GM23338 (cell line): ENCODE data around the gene TSPAN7.

Experiments
- EZH2 ChIP-seq: fragments of 200-600 bp; sonication (generic); IDR thresholded peaks from one replicate; pipeline ENCODE4 v1.8.0; 2017; ENCODE audit warnings: antibody characterized with exemption, mild to moderate bottlenecking, low read depth; ENCODE audit not compliant: unreplicated experiment
- EZH2phosphoT487 ChIP-seq: fragments of 200-600 bp; sonication (generic); IDR thresholded peaks from one replicate; pipeline ENCODE4 v1.8.1; 2018; ENCODE audit warnings: antibody characterized with exemption; ENCODE audit not compliant: unreplicated experiment
- JUNB ChIP-seq: IDR thresholded peaks from one replicate; pipeline ENCODE4 v1.6.1; 2016; ENCODE audit warnings: antibody characterized with exemption; ENCODE audit not compliant: unreplicated experiment
- NANOG ChIP-seq: IDR thresholded peaks from 2 replicates; pipeline ENCODE4 v1.6.1; 2016; ENCODE audit warnings: antibody characterized with exemption, borderline replicate concordance
- POLR2AphosphoS5 ChIP-seq: IDR thresholded peaks from 2 replicates; pipeline ENCODE4 v1.6.1; 2016; ENCODE audit warnings: antibody characterized with exemption, low read depth
- STAT1 ChIP-seq: IDR thresholded peaks from one replicate; pipeline ENCODE4 v1.6.1; 2016; ENCODE audit warnings: antibody characterized with exemption; ENCODE audit not compliant: unreplicated experiment
- TF ChIP-seq, protein P1 (sequence below), 2 experiments: fragments of 200-600 bp in 1 of 2; sonication (generic) in 1 of 2; conservative IDR thresholded peaks; 2 replicates each; pipeline versions ENCODE4 v1.5.1 to v1.6.1; 2016 to 2017; ENCODE audit warnings: antibody characterized with exemption in 2 of 2, low read depth in 2 of 2, mild to moderate bottlenecking in 2 of 2, moderate library complexity in 1 of 2
- TF ChIP-seq, protein P2 (sequence below): IDR thresholded peaks from one replicate; pipeline ENCODE4 v1.6.1; 2018; ENCODE audit warnings: antibody characterized with exemption; ENCODE audit not compliant: unreplicated experiment
- TF ChIP-seq, protein P3 (sequence below): IDR thresholded peaks from 2 replicates; pipeline ENCODE4 v1.6.1; 2016; ENCODE audit warnings: antibody characterized with exemption

DNA sequence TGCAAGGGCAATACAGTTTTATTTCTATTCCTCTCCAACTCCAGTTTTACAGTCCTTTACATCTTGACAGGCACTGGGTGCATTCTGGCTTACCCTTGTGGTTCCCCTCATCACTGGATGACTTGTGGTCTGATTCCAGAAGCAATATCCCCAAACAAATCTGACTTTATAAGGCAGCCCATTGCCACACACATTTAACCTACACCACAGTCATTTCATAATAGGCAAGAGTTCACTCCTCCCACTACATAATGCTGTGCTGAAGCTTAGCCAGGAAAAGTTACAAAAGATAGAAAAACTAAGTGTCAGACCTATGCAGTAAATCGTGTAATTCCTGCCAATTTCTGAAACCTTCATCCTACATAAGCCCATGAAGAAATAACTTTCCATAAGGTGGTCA lies 157.0 kb downstream of the TSPAN7 start:
- TF ChIP-seq, protein P1, sequence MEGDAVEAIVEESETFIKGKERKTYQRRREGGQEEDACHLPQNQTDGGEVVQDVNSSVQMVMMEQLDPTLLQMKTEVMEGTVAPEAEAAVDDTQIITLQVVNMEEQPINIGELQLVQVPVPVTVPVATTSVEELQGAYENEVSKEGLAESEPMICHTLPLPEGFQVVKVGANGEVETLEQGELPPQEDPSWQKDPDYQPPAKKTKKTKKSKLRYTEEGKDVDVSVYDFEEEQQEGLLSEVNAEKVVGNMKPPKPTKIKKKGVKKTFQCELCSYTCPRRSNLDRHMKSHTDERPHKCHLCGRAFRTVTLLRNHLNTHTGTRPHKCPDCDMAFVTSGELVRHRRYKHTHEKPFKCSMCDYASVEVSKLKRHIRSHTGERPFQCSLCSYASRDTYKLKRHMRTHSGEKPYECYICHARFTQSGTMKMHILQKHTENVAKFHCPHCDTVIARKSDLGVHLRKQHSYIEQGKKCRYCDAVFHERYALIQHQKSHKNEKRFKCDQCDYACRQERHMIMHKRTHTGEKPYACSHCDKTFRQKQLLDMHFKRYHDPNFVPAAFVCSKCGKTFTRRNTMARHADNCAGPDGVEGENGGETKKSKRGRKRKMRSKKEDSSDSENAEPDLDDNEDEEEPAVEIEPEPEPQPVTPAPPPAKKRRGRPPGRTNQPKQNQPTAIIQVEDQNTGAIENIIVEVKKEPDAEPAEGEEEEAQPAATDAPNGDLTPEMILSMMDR (conservative IDR thresholded peaks at IDR 0.05; ENCODE audit: low read depth in 2 of 2), result no peak
- TF ChIP-seq NANOG (no peak), EZH2 (no peak), EZH2phosphoT487 (no peak), JUNB (no peak), STAT1 (no peak), POLR2AphosphoS5 (no peak)
- TF ChIP-seq, protein P2, sequence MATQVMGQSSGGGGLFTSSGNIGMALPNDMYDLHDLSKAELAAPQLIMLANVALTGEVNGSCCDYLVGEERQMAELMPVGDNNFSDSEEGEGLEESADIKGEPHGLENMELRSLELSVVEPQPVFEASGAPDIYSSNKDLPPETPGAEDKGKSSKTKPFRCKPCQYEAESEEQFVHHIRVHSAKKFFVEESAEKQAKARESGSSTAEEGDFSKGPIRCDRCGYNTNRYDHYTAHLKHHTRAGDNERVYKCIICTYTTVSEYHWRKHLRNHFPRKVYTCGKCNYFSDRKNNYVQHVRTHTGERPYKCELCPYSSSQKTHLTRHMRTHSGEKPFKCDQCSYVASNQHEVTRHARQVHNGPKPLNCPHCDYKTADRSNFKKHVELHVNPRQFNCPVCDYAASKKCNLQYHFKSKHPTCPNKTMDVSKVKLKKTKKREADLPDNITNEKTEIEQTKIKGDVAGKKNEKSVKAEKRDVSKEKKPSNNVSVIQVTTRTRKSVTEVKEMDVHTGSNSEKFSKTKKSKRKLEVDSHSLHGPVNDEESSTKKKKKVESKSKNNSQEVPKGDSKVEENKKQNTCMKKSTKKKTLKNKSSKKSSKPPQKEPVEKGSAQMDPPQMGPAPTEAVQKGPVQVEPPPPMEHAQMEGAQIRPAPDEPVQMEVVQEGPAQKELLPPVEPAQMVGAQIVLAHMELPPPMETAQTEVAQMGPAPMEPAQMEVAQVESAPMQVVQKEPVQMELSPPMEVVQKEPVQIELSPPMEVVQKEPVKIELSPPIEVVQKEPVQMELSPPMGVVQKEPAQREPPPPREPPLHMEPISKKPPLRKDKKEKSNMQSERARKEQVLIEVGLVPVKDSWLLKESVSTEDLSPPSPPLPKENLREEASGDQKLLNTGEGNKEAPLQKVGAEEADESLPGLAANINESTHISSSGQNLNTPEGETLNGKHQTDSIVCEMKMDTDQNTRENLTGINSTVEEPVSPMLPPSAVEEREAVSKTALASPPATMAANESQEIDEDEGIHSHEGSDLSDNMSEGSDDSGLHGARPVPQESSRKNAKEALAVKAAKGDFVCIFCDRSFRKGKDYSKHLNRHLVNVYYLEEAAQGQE, result no peak
- TF ChIP-seq, protein P3, sequence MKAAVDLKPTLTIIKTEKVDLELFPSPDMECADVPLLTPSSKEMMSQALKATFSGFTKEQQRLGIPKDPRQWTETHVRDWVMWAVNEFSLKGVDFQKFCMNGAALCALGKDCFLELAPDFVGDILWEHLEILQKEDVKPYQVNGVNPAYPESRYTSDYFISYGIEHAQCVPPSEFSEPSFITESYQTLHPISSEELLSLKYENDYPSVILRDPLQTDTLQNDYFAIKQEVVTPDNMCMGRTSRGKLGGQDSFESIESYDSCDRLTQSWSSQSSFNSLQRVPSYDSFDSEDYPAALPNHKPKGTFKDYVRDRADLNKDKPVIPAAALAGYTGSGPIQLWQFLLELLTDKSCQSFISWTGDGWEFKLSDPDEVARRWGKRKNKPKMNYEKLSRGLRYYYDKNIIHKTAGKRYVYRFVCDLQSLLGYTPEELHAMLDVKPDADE, result no peak
